ENCODE measurements around the gene PPIB. TPM values are rescaled to one million over a fixed set of nuclear protein-coding genes. Genes with fewer than 3 reads are reported as not detected.

Gene PPIB
- total RNA-seq, 1 experiment from 2014 or later: 433 TPM

DNA sequence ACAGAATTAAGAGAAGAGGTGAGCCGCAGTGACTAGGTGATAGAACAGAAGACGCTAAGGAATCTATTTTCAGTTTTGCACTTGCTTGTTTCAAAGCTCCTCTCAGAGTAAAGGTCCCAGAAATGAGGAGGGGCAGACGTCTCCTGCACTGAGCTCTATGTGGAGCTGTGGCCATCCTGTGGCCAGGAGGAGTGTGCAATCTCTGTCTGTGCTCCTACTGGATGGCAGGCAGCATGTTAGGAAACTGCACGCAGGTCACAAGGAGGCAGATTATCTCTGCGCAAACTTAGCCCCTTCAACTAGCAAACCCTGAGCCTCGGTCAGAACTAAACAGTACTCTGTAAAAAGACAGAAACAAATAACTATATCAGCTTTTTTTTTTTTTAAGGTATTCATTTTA lies 31.1 kb upstream of the PPIB start:
- no peak for DNase-seq
- peaks cover 0 to 7% of the 10 kb centered on the region in 2 experiments; a peak in 1 of 4 replicates for H3K4me1 Mint-ChIP-seq
- no peaks in the 10 kb centered on the region for H4K20me1 ChIP-seq (ENCODE audit: control insufficient read depth, insufficient read depth, insufficient read length)

More for the DNA sequence above, 31.1 kb upstream of the PPIB start:
- Mint-ChIP-seq H3K9me3 (no peaks in the 10 kb centered on the region), H3K27ac (peak overlapping the region in 1 of 3 experiments; percentile 41; a peak in 1 of 7 replicates), H3K4me3 (no peak overlapping the region), H3K36me3 (ENCODE audit: insufficient read depth in 1 of 3, low read depth in 3 of 3) (peaks cover 0 to 6% (median 0%) of the 10 kb centered on the region in 3 experiments; a peak in 3 of 7 replicates), H3K27me3 (ENCODE audit: low read depth) (no peaks in the 10 kb centered on the region)
- Histone ChIP-seq H3K27me3 (ENCODE audit: insufficient read depth, low read length) (no peaks in the 10 kb centered on the region), H3K27ac (ENCODE audit: insufficient read length, low read depth, low read length) (no peak overlapping the region), H4K8ac (replicated peaks; ENCODE audit: insufficient read length, low read depth, low read length) (no peak overlapping the region), H3K9ac (ENCODE audit: extremely low read depth, insufficient read length, low read length) (no peak overlapping the region), H2BK5ac (ENCODE audit: insufficient read length, low read length) (no peak overlapping the region), H3K56ac (ENCODE audit: insufficient read length, low read depth, low read length) (no peak overlapping the region), H3K18ac (ENCODE audit: insufficient read length, low read depth, low read length) (no peak overlapping the region), H3K4me1 (ENCODE audit: insufficient read depth, low read length) (no peaks in the 10 kb centered on the region), H3K79me2 (ENCODE audit: insufficient read depth, low read length) (no peaks in the 10 kb centered on the region), H2BK12ac (ENCODE audit: insufficient read length, low read depth, low read length) (no peak overlapping the region), H3K23ac (ENCODE audit: insufficient read length, low read depth, low read length) (no peak overlapping the region), H4K5ac (ENCODE audit: insufficient read length, low read depth, low read length) (no peak overlapping the region), H3K14ac (ENCODE audit: insufficient read depth, low read length) (no peak overlapping the region), H2BK15ac (ENCODE audit: low read depth, low read length) (no peak overlapping the region), H3T11ph (ENCODE audit: low read length) (no peak overlapping the region), H2BK120ac (ENCODE audit: low read depth, low read length, poor library complexity, severe bottlenecking) (no peak overlapping the region), H3K4me2 (ENCODE audit: insufficient read depth, insufficient read length, low read length) (no peak overlapping the region), H3K79me1 (ENCODE audit: insufficient read depth, low read depth, low read length, poor library complexity, severe bottlenecking) (no peaks in the 10 kb centered on the region), H3K4ac (ENCODE audit: low read depth, low read length) (no peak overlapping the region), H2BK20ac (ENCODE audit: low read depth, low read length, poor library complexity, severe bottlenecking) (no peak overlapping the region), H4K91ac (ENCODE audit: insufficient read length, low read depth, low read length) (no peak overlapping the region), H3K23me2 (ENCODE audit: insufficient read length, low read depth, low read length, poor library complexity, severe bottlenecking) (no peaks in the 10 kb centered on the region), H2AFZ (ENCODE audit: low read length) (no peak overlapping the region), H2AK5ac (ENCODE audit: insufficient read length, low read length) (no peak overlapping the region), H3K9me3 (ENCODE audit: control insufficient read depth, low read depth, low read length) (no peaks in the 10 kb centered on the region)
- WGBS (ENCODE audit: extremely low coverage, insufficient read length, low lambda C conversion rate): no CpG with 5 or more reads among the region's 6 CpGs
- no peak for TF ChIP-seq CTCF (conservative IDR thresholded peaks at IDR 0.05)
